Measurements from ENCODE around the gene RNF26.

RNF26 gene

DNA sequence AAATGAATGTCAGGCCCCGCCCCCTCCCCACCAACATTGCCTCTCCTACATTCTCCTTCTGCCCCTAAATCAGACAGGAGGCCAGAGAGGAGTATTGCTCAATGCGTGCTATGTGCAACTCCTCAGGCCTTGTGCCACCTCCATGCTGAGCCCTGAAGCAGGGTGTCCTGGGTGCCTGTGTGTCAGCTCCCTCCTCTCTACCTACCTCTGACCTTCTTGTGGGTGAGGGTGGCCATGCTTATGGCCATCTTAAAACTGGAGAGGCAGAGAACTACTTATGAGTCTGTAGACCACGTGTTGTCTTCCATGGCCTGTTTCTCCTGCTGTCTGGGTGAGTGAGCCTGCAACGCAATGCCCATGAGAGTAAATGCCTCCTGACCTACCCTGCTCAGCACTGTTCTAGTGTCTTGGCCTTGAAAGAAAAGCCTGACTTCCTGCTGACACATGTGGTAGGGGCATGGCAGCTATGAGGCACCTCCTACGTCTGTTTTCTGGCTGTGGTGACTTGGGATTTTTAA lies 27.9 kb upstream of the RNF26 start:
- Histone ChIP-seq H4K20me1 (ENCODE audit: low read depth, low read length) (no peaks in the 10 kb centered on the region), H3K9me2 (replicated peaks; ENCODE audit: insufficient read depth, low read length) (no peaks in the 10 kb centered on the region), H3K27me3 (ENCODE audit: low read length) (no peaks in the 10 kb centered on the region), H3K36me3 (ENCODE audit: low read length) (peaks cover 6% of the 10 kb centered on the region; the same call in 1 of the 2 replicates), H3K27ac (ENCODE audit: low read depth, low read length) (no peak overlapping the region), H3K9ac (ENCODE audit: low read length) (no peak overlapping the region), H3K4me2 (ENCODE audit: low read depth, low read length, poor library complexity, severe bottlenecking) (no peak overlapping the region), H3K9me3 (ENCODE audit: insufficient read depth, low read length) (no peaks in the 10 kb centered on the region), H3F3A (ENCODE audit: insufficient read depth) (no peaks in the 10 kb centered on the region), H3K4me3 (ENCODE audit: insufficient read depth, low read length, poor library complexity, severe bottlenecking) (no peak overlapping the region), H3K79me2 (ENCODE audit: insufficient read depth, low read length) (no peaks in the 10 kb centered on the region), H2AFZ (ENCODE audit: low read depth, low read length, severe bottlenecking) (no peak overlapping the region)
- no peak for TF ChIP-seq EZH2phosphoT487 (conservative IDR thresholded peaks at IDR 0.05; ENCODE audit: low read length)
- TF ChIP-seq, protein P1, sequence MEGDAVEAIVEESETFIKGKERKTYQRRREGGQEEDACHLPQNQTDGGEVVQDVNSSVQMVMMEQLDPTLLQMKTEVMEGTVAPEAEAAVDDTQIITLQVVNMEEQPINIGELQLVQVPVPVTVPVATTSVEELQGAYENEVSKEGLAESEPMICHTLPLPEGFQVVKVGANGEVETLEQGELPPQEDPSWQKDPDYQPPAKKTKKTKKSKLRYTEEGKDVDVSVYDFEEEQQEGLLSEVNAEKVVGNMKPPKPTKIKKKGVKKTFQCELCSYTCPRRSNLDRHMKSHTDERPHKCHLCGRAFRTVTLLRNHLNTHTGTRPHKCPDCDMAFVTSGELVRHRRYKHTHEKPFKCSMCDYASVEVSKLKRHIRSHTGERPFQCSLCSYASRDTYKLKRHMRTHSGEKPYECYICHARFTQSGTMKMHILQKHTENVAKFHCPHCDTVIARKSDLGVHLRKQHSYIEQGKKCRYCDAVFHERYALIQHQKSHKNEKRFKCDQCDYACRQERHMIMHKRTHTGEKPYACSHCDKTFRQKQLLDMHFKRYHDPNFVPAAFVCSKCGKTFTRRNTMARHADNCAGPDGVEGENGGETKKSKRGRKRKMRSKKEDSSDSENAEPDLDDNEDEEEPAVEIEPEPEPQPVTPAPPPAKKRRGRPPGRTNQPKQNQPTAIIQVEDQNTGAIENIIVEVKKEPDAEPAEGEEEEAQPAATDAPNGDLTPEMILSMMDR (IDR thresholded peaks at IDR 0.05; ENCODE audit: insufficient read depth, low read length, poor library complexity, severe bottlenecking), result no peak

DNA sequence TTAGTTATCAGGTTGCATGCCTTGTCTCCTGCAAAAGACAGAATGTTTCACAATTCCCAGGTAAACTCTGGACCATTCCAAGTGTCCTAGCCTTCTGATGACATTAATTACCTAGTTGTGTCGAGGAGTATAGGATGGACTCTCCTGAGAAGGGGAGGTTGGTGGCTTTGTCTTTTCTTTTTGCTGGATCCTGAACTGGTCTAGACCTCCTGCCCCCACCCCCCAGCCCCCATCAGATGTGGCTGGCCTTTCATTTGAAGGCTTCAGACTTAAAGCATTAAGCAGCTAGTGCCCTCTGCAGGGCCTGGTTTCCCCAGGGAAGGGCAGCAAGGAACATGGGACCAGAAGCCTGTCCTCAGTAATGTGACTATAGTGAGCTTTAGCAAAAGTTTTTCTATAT lies 27.1 kb upstream of the RNF26 start:
- Histone ChIP-seq H3F3A (ENCODE audit: insufficient read depth) (no peaks in the 10 kb centered on the region), H3K27me3 (ENCODE audit: low read length) (no peaks in the 10 kb centered on the region), H2AFZ (ENCODE audit: low read depth, low read length, severe bottlenecking) (no peak overlapping the region), H3K4me2 (ENCODE audit: low read depth, low read length, poor library complexity, severe bottlenecking) (no peak overlapping the region), H3K79me2 (ENCODE audit: insufficient read depth, low read length) (no peaks in the 10 kb centered on the region), H3K9me2 (replicated peaks; ENCODE audit: insufficient read depth, low read length) (no peaks in the 10 kb centered on the region), H3K4me3 (ENCODE audit: insufficient read depth, low read length, poor library complexity, severe bottlenecking) (no peak overlapping the region), H3K36me3 (ENCODE audit: low read length) (peaks cover 6% of the 10 kb centered on the region; the same call in 1 of the 2 replicates), H3K9me3 (ENCODE audit: insufficient read depth, low read length) (no peaks in the 10 kb centered on the region), H3K27ac (ENCODE audit: low read depth, low read length) (no peak overlapping the region), H3K9ac (ENCODE audit: low read length) (no peak overlapping the region), H4K20me1 (ENCODE audit: low read depth, low read length) (no peaks in the 10 kb centered on the region)
- no peak for TF ChIP-seq EZH2phosphoT487 (conservative IDR thresholded peaks at IDR 0.05; ENCODE audit: low read length)
- TF ChIP-seq, protein P1 (IDR thresholded peaks at IDR 0.05; ENCODE audit: insufficient read depth, low read length, poor library complexity, severe bottlenecking), result no peak

DNA sequence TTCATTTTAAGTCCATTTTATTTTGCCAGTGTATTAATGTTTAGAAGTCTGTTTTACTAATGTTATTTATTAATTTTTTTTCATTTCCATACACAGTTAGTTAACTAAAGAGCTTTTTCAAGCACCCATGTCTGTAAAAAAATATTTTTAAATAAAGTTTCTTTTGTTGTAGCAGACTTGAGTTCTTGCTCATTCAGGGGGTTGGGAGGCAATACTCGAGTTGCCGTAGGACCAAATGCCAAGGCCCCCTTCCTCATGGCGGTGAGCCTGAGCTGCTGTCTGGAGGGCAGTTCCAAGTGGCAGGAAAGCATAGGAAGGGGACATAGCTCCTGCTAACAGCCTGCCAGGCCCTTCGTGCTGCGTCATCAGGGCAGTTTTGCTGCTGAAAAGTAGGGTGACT lies 26.4 kb upstream of the RNF26 start:
- no peak overlapping the region for H3K27ac ChIP-seq (ENCODE audit: low read depth, low read length)
- H3K79me2 ChIP-seq (ENCODE audit: insufficient read depth, low read length), result no peaks in the 10 kb centered on the region
- TF ChIP-seq, protein P1 (IDR thresholded peaks at IDR 0.05; ENCODE audit: insufficient read depth, low read length, poor library complexity, severe bottlenecking), result no peak
- TF ChIP-seq EZH2phosphoT487 (conservative IDR thresholded peaks at IDR 0.05; ENCODE audit: low read length), result no peak
- H3F3A ChIP-seq (ENCODE audit: insufficient read depth), result no peaks in the 10 kb centered on the region
- no peaks in the 10 kb centered on the region for H3K27me3 ChIP-seq (ENCODE audit: low read length)
- H2AFZ ChIP-seq (ENCODE audit: low read depth, low read length, severe bottlenecking), result no peak overlapping the region
- no peak overlapping the region for H3K4me2 ChIP-seq (ENCODE audit: low read depth, low read length, poor library complexity, severe bottlenecking)
- no peak overlapping the region for H3K9ac ChIP-seq (ENCODE audit: low read length)
- no peaks in the 10 kb centered on the region for H3K9me2 ChIP-seq (replicated peaks; ENCODE audit: insufficient read depth, low read length)
- H4K20me1 ChIP-seq (ENCODE audit: low read depth, low read length), result no peaks in the 10 kb centered on the region
- H3K36me3 ChIP-seq (ENCODE audit: low read length), result peaks cover 6% of the 10 kb centered on the region; the same call in 1 of the 2 replicates
- H3K9me3 ChIP-seq (ENCODE audit: insufficient read depth, low read length), result no peaks in the 10 kb centered on the region
- no peak overlapping the region for H3K4me3 ChIP-seq (ENCODE audit: insufficient read depth, low read length, poor library complexity, severe bottlenecking)
